DMS153 treated with DMSO at 0.1 percent for 48 hours (cell line): Measurements from ENCODE around the gene SVIL.
"Not testable (repeated sequence)": the region's sequence is repeated elsewhere in the genome, so short reads cannot be mapped to it uniquely, and the experiment has no call there.

Source experiments
- DNase-seq: peaks from one replicate; lab custom pipeline; 2025; ENCODE audit not compliant: unreplicated experiment; lab: John Stamatoyannopoulos, UW

Gene SVIL

GRCh38 chr10:29582769-29583168 is 52.0 kb downstream of the SVIL start:
- not testable (repeated sequence) for DNase-seq

GRCh38 chr10:29579455-29579970 is 55.3 kb downstream of the SVIL start:
- DNase-seq, result no peak

GRCh38 chr10:29578457-29578856 is 56.3 kb downstream of the SVIL start:
- no peak for DNase-seq

GRCh38 chr10:29576681-29577080 is 58.1 kb downstream of the SVIL start:
- DNase-seq, result no peak

- DNase-seq, result no peak
Measured at GRCh38 chr10:29575098-29575455, 59.7 kb downstream of the SVIL start.

- DNase-seq, result not testable (repeated sequence)
Measured at GRCh38 chr10:29574212-29575097, 60.3 kb downstream of the SVIL start.

- not testable (repeated sequence) for DNase-seq
Measured at GRCh38 chr10:29570248-29570647, 64.5 kb downstream of the SVIL start.

- no peak for DNase-seq
Measured at GRCh38 chr10:29569795-29570194, 65.0 kb downstream of the SVIL start.

- no peak for DNase-seq
Measured at GRCh38 chr10:29567003-29567402, 67.8 kb downstream of the SVIL start.

- not testable (repeated sequence) for DNase-seq
Measured at GRCh38 chr10:29566209-29566608, 68.6 kb downstream of the SVIL start.

- DNase-seq, result no peak
Measured at GRCh38 chr10:29563420-29564035, 71.2 kb downstream of the SVIL start.

- not testable (repeated sequence) for DNase-seq
Measured at GRCh38 chr10:29563006-29563405, 71.8 kb downstream of the SVIL start.

- DNase-seq, result no peak
Measured at GRCh38 chr10:29559996-29560395, 74.8 kb downstream of the SVIL start.

- DNase-seq, result no peak
Measured at GRCh38 chr10:29557665-29558064, 77.1 kb downstream of the SVIL start.

GRCh38 chr10:29555746-29556481 is 78.9 kb downstream of the SVIL start:
- no peak for DNase-seq

GRCh38 chr10:29555091-29555745 is 79.6 kb downstream of the SVIL start:
- no peak for DNase-seq

GRCh38 chr10:29554660-29555059 is 80.1 kb downstream of the SVIL start:
- no peak for DNase-seq

- no peak for DNase-seq
Measured at GRCh38 chr10:29553544-29554250, 81.1 kb downstream of the SVIL start.

- DNase-seq, result not testable (repeated sequence)
Measured at GRCh38 chr10:29553116-29553515, 81.7 kb downstream of the SVIL start.

GRCh38 chr10:29549493-29549892 is 85.3 kb downstream of the SVIL start:
- not testable (repeated sequence) for DNase-seq
